H9 (cell line): ENCODE data around the gene CASQ2. TPM values are rescaled to one million over a fixed set of nuclear protein-coding genes. Genes with fewer than 3 reads are reported as not detected.

Experiments used
- DNase-seq: peaks from one replicate; pipeline ENCODE4 v3.0.0-alpha.2; 2017
- H2AFZ ChIP-seq: one replicate; pipeline ENCODE4 v1.6.1; 2013; ENCODE audit warnings: mild to moderate bottlenecking, low read length, control low read depth, moderate library complexity
- H2AK5ac ChIP-seq: 2 replicates; pipeline ENCODE4 v1.6.1; 2013; ENCODE audit warnings: low read length, control low read depth, mixed read lengths; ENCODE audit not compliant: insufficient read length
- H2BK120ac ChIP-seq: one replicate; pipeline ENCODE4 v1.6.1; 2013; ENCODE audit warnings: low read depth, mild to moderate bottlenecking, low read length, control low read depth, inconsistent platforms; ENCODE audit not compliant: poor library complexity, severe bottlenecking
- H2BK12ac ChIP-seq: 2 replicates; pipeline ENCODE4 v1.6.1; 2013; ENCODE audit warnings: low read length, control low read depth, mixed read lengths, low read depth; ENCODE audit not compliant: insufficient read length
- H2BK15ac ChIP-seq: 2 replicates; pipeline ENCODE4 v1.6.1; 2013; ENCODE audit warnings: low read depth, low read length, control low read depth
- H2BK20ac ChIP-seq: one replicate; pipeline ENCODE4 v1.6.1; 2013; ENCODE audit warnings: low read depth, mild to moderate bottlenecking, low read length, control low read depth, inconsistent platforms; ENCODE audit not compliant: poor library complexity, severe bottlenecking
- H2BK5ac ChIP-seq: 2 replicates; pipeline ENCODE4 v1.6.1; 2013; ENCODE audit warnings: low read length, control low read depth, mixed read lengths; ENCODE audit not compliant: insufficient read length
- H3K14ac ChIP-seq: 2 replicates; pipeline ENCODE4 v1.6.1; 2013; ENCODE audit warnings: low read length, control low read depth; ENCODE audit not compliant: insufficient read depth
- H3K18ac ChIP-seq: 2 replicates; pipeline ENCODE4 v1.6.1; 2013; ENCODE audit warnings: low read depth, mild to moderate bottlenecking, mixed read lengths, low read length, control low read depth; ENCODE audit not compliant: insufficient read length
- H3K23ac ChIP-seq: 2 replicates; pipeline ENCODE4 v1.6.1; 2013; ENCODE audit warnings: low read length, control low read depth, mixed read lengths, low read depth; ENCODE audit not compliant: insufficient read length
- H3K23me2 ChIP-seq: 2 replicates; pipeline ENCODE4 v1.6.1; 2013; ENCODE audit warnings: low read depth, mild to moderate bottlenecking, mixed read lengths, low read length, control low read depth; ENCODE audit not compliant: insufficient read length, poor library complexity, severe bottlenecking
- H3K27ac ChIP-seq: 2 replicates; pipeline ENCODE4 v1.5.1; 2013; ENCODE audit warnings: low read length, control low read depth, mixed read lengths, low read depth; ENCODE audit not compliant: insufficient read length
- H3K27me3 ChIP-seq: 2 replicates; pipeline ENCODE4 v1.6.1; 2013; ENCODE audit warnings: low read length, control low read depth, inconsistent platforms; ENCODE audit not compliant: insufficient read depth
- H3K4ac ChIP-seq: 2 replicates; pipeline ENCODE4 v1.6.1; 2013; ENCODE audit warnings: low read depth, mild to moderate bottlenecking, control low read depth, inconsistent platforms, low read length, moderate library complexity
- H3K4me1 ChIP-seq: 2 replicates; pipeline ENCODE4 v1.6.1; 2013; ENCODE audit warnings: low read length, control low read depth, inconsistent platforms; ENCODE audit not compliant: insufficient read depth
- H3K4me2 ChIP-seq: 2 replicates; pipeline ENCODE4 v1.6.1; 2013; ENCODE audit warnings: low read length, control low read depth, mixed read lengths; ENCODE audit not compliant: insufficient read length, insufficient read depth
- H3K56ac ChIP-seq: 2 replicates; pipeline ENCODE4 v1.6.1; 2013; ENCODE audit warnings: low read depth, mild to moderate bottlenecking, mixed read lengths, low read length, control low read depth; ENCODE audit not compliant: insufficient read length
- H3K79me1 ChIP-seq: 2 replicates; pipeline ENCODE4 v1.6.1; 2013; ENCODE audit warnings: low read depth, mild to moderate bottlenecking, moderate library complexity, low read length, control low read depth, inconsistent platforms; ENCODE audit not compliant: insufficient read depth, poor library complexity, severe bottlenecking
- H3K79me2 ChIP-seq: 2 replicates; pipeline ENCODE4 v1.6.1; 2013; ENCODE audit warnings: low read length, control low read depth, inconsistent platforms; ENCODE audit not compliant: insufficient read depth
- H3K9ac ChIP-seq: 2 replicates; pipeline ENCODE4 v1.6.1; 2013; ENCODE audit warnings: low read length, control low read depth, mixed read lengths; ENCODE audit not compliant: insufficient read length; ENCODE audit errors: extremely low read depth
- H3K9me3 ChIP-seq: one replicate; pipeline ENCODE4 v1.6.1; 2013; ENCODE audit warnings: low read depth, low read length, inconsistent platforms; ENCODE audit not compliant: control insufficient read depth
- H3T11ph ChIP-seq: one replicate; pipeline ENCODE4 v1.6.1; 2013; ENCODE audit warnings: mild to moderate bottlenecking, low read length, control low read depth, inconsistent platforms
- H4K20me1 ChIP-seq: one replicate; pipeline ENCODE4 v1.6.1; 2013; ENCODE audit not compliant: control insufficient read depth, insufficient read length, insufficient read depth
- H4K5ac ChIP-seq: 2 replicates; pipeline ENCODE4 v1.6.1; 2013; ENCODE audit warnings: low read depth, mild to moderate bottlenecking, mixed read lengths, low read length, control low read depth; ENCODE audit not compliant: insufficient read length
- H4K8ac ChIP-seq: replicated peaks from 2 replicates; pipeline ENCODE4 v1.6.1; 2013; ENCODE audit warnings: low read length, control low read depth, mixed read lengths, low read depth; ENCODE audit not compliant: insufficient read length
- H4K91ac ChIP-seq: 2 replicates; pipeline ENCODE4 v1.6.1; 2013; ENCODE audit warnings: low read depth, mild to moderate bottlenecking, moderate library complexity, mixed read lengths, low read length, control low read depth; ENCODE audit not compliant: insufficient read length
- H3K27ac Mint-ChIP-seq, 3 experiments: 2 replicates in 2 of 3; 3 replicates in 1 of 3; pipeline ENCODE4 v1.8.0; 2020 to 2021; ENCODE audit warnings: mixed read lengths in 3 of 3, mild to moderate bottlenecking in 1 of 3, moderate library complexity in 1 of 3
- H3K27me3 Mint-ChIP-seq: 2 replicates; pipeline ENCODE4 v1.8.0; 2021; ENCODE audit warnings: low read depth, mild to moderate bottlenecking, moderate library complexity, mixed read lengths
- H3K36me3 Mint-ChIP-seq, 3 experiments: 2 replicates in 2 of 3; 3 replicates in 1 of 3; pipeline ENCODE4 v1.8.0; 2020 to 2021; ENCODE audit warnings: low read depth in 3 of 3, mixed read lengths in 3 of 3; ENCODE audit not compliant: insufficient read depth in 1 of 3
- H3K4me1 Mint-ChIP-seq, 2 experiments: 2 replicates each; pipeline ENCODE4 v1.8.0; 2020; ENCODE audit warnings: mixed read lengths in 2 of 2
- H3K4me3 Mint-ChIP-seq, 2 experiments: 2 replicates in 1 of 2; 3 replicates in 1 of 2; pipeline ENCODE4 v1.8.0; 2020 to 2021; ENCODE audit warnings: mild to moderate bottlenecking in 2 of 2, mixed read lengths in 2 of 2, moderate library complexity in 1 of 2
- H3K9me3 Mint-ChIP-seq, 2 experiments: 2 replicates in 1 of 2; 3 replicates in 1 of 2; pipeline ENCODE4 v1.8.0; 2020; ENCODE audit warnings: mild to moderate bottlenecking in 2 of 2, mixed read lengths in 2 of 2, moderate library complexity in 1 of 2
- CTCF ChIP-seq: fragments of 200-600 bp; sonication (generic); conservative IDR thresholded peaks from 3 replicates; pipeline ENCODE4 v1.8.0; 2021; ENCODE audit warnings: antibody characterized with exemption, mild to moderate bottlenecking
- WGBS: extraction: QIAGEN DNeasy Blood & Tissue Kit; methylation state at CpG from one replicate; pipeline ENCODE4 v1.1.7; 2013; ENCODE audit warnings: missing lambda C conversion rate, low lambda C conversion rate, mixed read lengths; ENCODE audit not compliant: insufficient read length; ENCODE audit errors: extremely low coverage; 5-methylcytosine and 5-hydroxymethylcytosine counted together
- total RNA-seq: library from RNA; stranded (reverse); gene quantifications from 2 replicates; pipeline ENCODE4 v1.2.1, GENCODE V29; 2021

CASQ2 gene
- total RNA-seq, 1 experiment from 2014 or later, result not detected

GRCh38 chr1:115690972-115691371 lies 77.5 kb downstream of the CASQ2 start:
- Histone ChIP-seq H3K27ac (no peak overlapping the region), H4K20me1 (no peaks in the 10 kb centered on the region), H2BK120ac (no peak overlapping the region), H3K4me2 (no peak overlapping the region), H2AK5ac (no peak overlapping the region), H3K56ac (no peak overlapping the region), H2BK20ac (no peak overlapping the region), H2AFZ (no peak overlapping the region), H3K14ac (no peak overlapping the region), H3K23ac (no peak overlapping the region), H3K18ac (no peak overlapping the region), H3K27me3 (no peaks in the 10 kb centered on the region), H2BK5ac (no peak overlapping the region), H4K5ac (no peak overlapping the region), H3K4me1 (no peaks in the 10 kb centered on the region), H3K4ac (no peak overlapping the region), H3K23me2 (no peaks in the 10 kb centered on the region), H3K9me3 (no peaks in the 10 kb centered on the region), H4K8ac (no peak overlapping the region), H3K79me1 (no peaks in the 10 kb centered on the region), H2BK15ac (no peak overlapping the region), H4K91ac (no peak overlapping the region), H3K9ac (no peak overlapping the region), H2BK12ac (no peak overlapping the region), H3K79me2 (no peaks in the 10 kb centered on the region), H3T11ph (no peak overlapping the region)
- no peaks in the 10 kb centered on the region for H3K9me3 Mint-ChIP-seq
- no peak overlapping the region; a peak in 1 of 7 replicates for H3K27ac Mint-ChIP-seq
- peaks cover 0 to 5% of the 10 kb centered on the region in 2 experiments for H3K4me1 Mint-ChIP-seq
- TF ChIP-seq CTCF, result no peak
- DNase-seq, result no peak
- H3K4me3 Mint-ChIP-seq, result no peak overlapping the region
- H3K27me3 Mint-ChIP-seq, result no peaks in the 10 kb centered on the region
- no CpG with 5 or more reads among the region's 8 CpGs for WGBS
- H3K36me3 Mint-ChIP-seq, result peaks cover 2 to 25% (median 25%) of the 10 kb centered on the region in 3 experiments; a peak in 5 of 7 replicates
